B cell (primary cell): Measurements from ENCODE around the gene SLC26A1. TPM values are rescaled to one million over a fixed set of nuclear protein-coding genes. Genes with fewer than 3 reads are reported as not detected.

Experiments used
- ATAC-seq: fragments of 200-7000 bp; cut with Tn5 transposase; one replicate; pipeline ENCODE4 v1.10.0; 2021; ENCODE audit warnings: low read depth, mild to moderate bottlenecking, moderate number of reproducible peaks, moderate library complexity
- CTCF ChIA-PET: fragments of 350-600 bp; sonication (Branson Sonifier 250); formaldehyde crosslinking; loops from one replicate; lab custom pipeline; 2021; ENCODE audit warnings: antibody characterized with exemption, inconsistent platforms; lab: Charles Lee
- POLR2A ChIA-PET: fragments of 350-600 bp; sonication (Branson Sonifier 250); formaldehyde crosslinking; loops from one replicate; lab custom pipeline; 2021; ENCODE audit warnings: antibody characterized with exemption; lab: Charles Lee
- DNase-seq: peaks from one replicate; pipeline ENCODE4 v3.0.0; 2013
- H2AFZ ChIP-seq: 2 replicates; pipeline ENCODE4 v1.6.1; 2012; ENCODE audit warnings: mild to moderate bottlenecking, low read depth, low read length; ENCODE audit not compliant: insufficient read depth, poor library complexity, severe bottlenecking
- H3K27ac ChIP-seq, 2 donors: 1 replicate in 1 of 2; 2 replicates in 1 of 2; pipeline ENCODE4 v1.5.1; 2012 to 2013; ENCODE audit warnings: low read length in 2 of 2, mild to moderate bottlenecking in 2 of 2, moderate library complexity in 1 of 2
- H3K27me3 ChIP-seq, 4 experiments: fragments of 200-600 bp in 1 of 4; sonication (generic) in 1 of 4; replicated peaks in 1 of 4; 1 replicate in 2 of 4; 2 replicates in 2 of 4; pipeline versions ENCODE4 v1.6.1 to v1.7.0; 2013 to 2016; ENCODE audit warnings: low read length in 3 of 4, mild to moderate bottlenecking in 2 of 4, mixed read lengths in 1 of 4, moderate library complexity in 1 of 4; ENCODE audit not compliant: insufficient read depth in 4 of 4, control insufficient read depth in 3 of 4; ENCODE audit errors: control extremely low read depth in 1 of 4
- H3K36me3 ChIP-seq, 2 experiments: replicated peaks in 1 of 2; 1 replicate in 1 of 2; 2 replicates in 1 of 2; pipeline versions ENCODE4 v1.6.1 to v1.7.1; 2013; ENCODE audit warnings: low read length in 1 of 2; ENCODE audit not compliant: insufficient read depth in 2 of 2, control insufficient read depth in 1 of 2; ENCODE audit errors: control extremely low read depth in 1 of 2, extremely low read depth in 1 of 2
- H3K4me1 ChIP-seq, 2 donors: fragments of 200-600 bp in 1 of 2; sonication (generic) in 1 of 2; 1 replicate in 1 of 2; 2 replicates in 1 of 2; pipeline versions ENCODE4 v1.5.1 to v1.6.1; 2013 to 2017; ENCODE audit warnings: low read length in 2 of 2; ENCODE audit not compliant: control insufficient read depth in 2 of 2, insufficient read depth in 2 of 2
- H3K4me2 ChIP-seq: replicated peaks from 2 replicates; pipeline ENCODE3; 2012; ENCODE audit warnings: mild to moderate bottlenecking, low read depth, low read length; ENCODE audit not compliant: poor library complexity, severe bottlenecking
- H3K4me3 ChIP-seq, 5 experiments: fragments of 200-600 bp in 1 of 5; sonication (generic) in 1 of 5; 1 replicate in 3 of 5; 2 replicates in 2 of 5; pipeline versions ENCODE4 v1.5.1 to v1.7.0; 2011 to 2016; ENCODE audit warnings: low read length in 4 of 5, mild to moderate bottlenecking in 4 of 5, low read depth in 2 of 5, control low read depth in 1 of 5, moderate library complexity in 1 of 5; ENCODE audit not compliant: insufficient read depth in 1 of 5; ENCODE audit errors: control extremely low read depth in 1 of 5, extremely low read depth in 1 of 5
- H3K79me2 ChIP-seq: fragments of 200-600 bp; sonication (generic); one replicate; pipeline ENCODE4 v1.6.0; 2016; ENCODE audit warnings: low read length; ENCODE audit not compliant: control insufficient read depth, insufficient read depth
- H3K9ac ChIP-seq: fragments of 200-600 bp; sonication (generic); 2 replicates; pipeline ENCODE4 v1.6.1; 2017; ENCODE audit warnings: mild to moderate bottlenecking, low read length, moderate library complexity
- H3K9me3 ChIP-seq, 3 donors: one replicate each; pipeline versions ENCODE4 v1.6.1 to v1.7.1; 2013; ENCODE audit warnings: low read length in 2 of 3; ENCODE audit not compliant: control insufficient read depth in 2 of 3, insufficient read depth in 1 of 3; ENCODE audit errors: control extremely low read depth in 1 of 3
- H4K20me1 ChIP-seq: 2 replicates; pipeline ENCODE4 v1.6.0; 2012; ENCODE audit warnings: mild to moderate bottlenecking, low read length; ENCODE audit not compliant: insufficient read depth, control insufficient read depth, poor library complexity, severe bottlenecking
- H3K27ac Mint-ChIP-seq: one replicate; pipeline ENCODE4 v1.8.0; 2021; ENCODE audit warnings: mixed read lengths
- H3K27me3 Mint-ChIP-seq: one replicate; pipeline ENCODE4 v1.8.0; 2021; ENCODE audit warnings: mixed read lengths
- H3K4me1 Mint-ChIP-seq: one replicate; pipeline ENCODE4 v1.8.0; 2021; ENCODE audit warnings: mixed read lengths
- H3K4me3 Mint-ChIP-seq: one replicate; pipeline ENCODE4 v1.8.0; 2021; ENCODE audit warnings: mixed read lengths
- H3K9me3 Mint-ChIP-seq: one replicate; pipeline ENCODE4 v1.8.0; 2022; ENCODE audit warnings: mixed read lengths; ENCODE audit not compliant: insufficient read depth
- EZH2 ChIP-seq: IDR thresholded peaks from 2 replicates; pipeline ENCODE4 v1.6.1; 2012; ENCODE audit warnings: borderline replicate concordance, low read depth, mild to moderate bottlenecking, moderate library complexity, low read length; ENCODE audit not compliant: insufficient read depth, poor library complexity, severe bottlenecking
- WGBS: methylation state at CpG from one replicate; pipeline ENCODE4 v1.1.5; 2013; ENCODE audit warnings: missing lambda C conversion rate; ENCODE audit not compliant: insufficient coverage; 5-methylcytosine and 5-hydroxymethylcytosine counted together
- intact Hi-C: fragments of 100-400 bp; cut with micrococcal nuclease; formaldehyde crosslinking; loops from one replicate; pipeline ENCODE4 v1.10.0; 2022
- polyA plus RNA-seq: library from polyadenylated mRNA; depleted of rRNA; stranded (reverse); fragments of >200 nt; gene quantifications from 2 replicates; pipeline ENCODE4 v1.2.3, GENCODE V29; 2012
- total RNA-seq, 2 donors: library from RNA; stranded (reverse); fragments of 120-200 nt in 1 of 2; gene quantifications; 1 replicate in 1 of 2; 2 replicates in 1 of 2; pipeline versions ENCODE4 v1.2.3 to v1.2.4, GENCODE V29; 2013 to 2022
- TF ChIP-seq, protein P1 (sequence below): fragments of 200-600 bp; IDR thresholded peaks from one replicate; pipeline ENCODE4 v1.8.0; 2022; ENCODE audit warnings: antibody characterized with exemption, mild to moderate bottlenecking

Gene SLC26A1
- total and polyA plus RNA-seq, 2 donors (not counting 1 experiment from before 2014, with no cell fraction given) = 0.03 to 1.1 TPM

DNA sequence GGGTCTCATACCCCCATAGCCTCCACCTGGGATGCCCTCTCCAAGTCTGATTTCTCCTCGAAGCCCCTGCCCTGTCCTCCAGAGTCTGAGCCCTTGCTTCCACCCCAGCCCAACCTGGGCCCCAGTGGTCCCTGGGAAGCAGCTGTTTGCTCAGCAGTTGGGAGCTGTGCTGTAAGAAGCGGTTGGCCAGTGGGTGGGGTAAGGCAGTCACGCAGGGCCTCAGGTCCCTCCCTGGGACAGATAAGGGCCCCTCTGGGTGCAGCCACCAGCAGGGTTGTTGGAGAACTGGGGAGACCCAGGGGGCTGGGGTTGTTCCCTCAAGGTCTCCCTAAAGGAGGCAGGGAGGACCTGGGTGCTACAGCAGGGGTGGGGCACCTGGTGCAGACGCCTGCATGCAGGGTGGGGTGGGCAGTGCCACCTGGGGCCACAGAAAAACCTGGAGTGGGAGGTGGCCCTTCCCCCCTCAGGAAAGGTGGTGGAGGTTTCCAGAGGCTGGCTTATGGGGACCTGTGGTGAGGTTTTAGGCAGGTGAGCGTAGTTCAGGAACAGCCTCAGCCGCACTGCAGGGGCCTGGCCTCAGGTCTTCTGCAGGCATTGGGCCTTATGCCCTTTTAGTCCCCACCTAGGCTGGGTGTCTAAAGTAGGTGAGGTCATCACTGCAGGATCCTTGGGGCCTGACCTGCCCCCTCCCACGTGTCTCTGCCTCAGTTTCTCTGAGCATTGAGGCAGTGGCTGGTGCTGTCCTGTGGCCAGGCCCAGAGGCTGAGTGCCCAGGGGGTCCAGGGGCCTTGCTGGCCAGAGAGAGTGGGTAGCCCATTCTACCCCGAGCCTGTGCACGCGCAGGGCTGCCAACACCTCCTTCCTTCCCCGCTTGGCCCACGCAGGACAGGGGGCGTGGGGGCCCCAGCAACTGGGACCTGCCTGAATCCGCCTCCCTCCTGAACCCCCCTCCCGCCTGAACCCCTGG is 3.1 kb upstream of the SLC26A1 start:
- ATAC-seq (no peak), DNase-seq (no peak)
- POLR2A ChIA-PET = no interaction called here
- no peak overlapping the region for H3K4me3 ChIP-seq
- no peak overlapping the region for H2AFZ ChIP-seq
- peaks cover 0 to 29% (median 0%) of the 10 kb centered on the region in 3 donors for H3K9me3 ChIP-seq
- no peak overlapping the region for H3K9ac ChIP-seq
- 76% methylated on average over 15 of the region's 15 CpGs for WGBS
- Mint-ChIP-seq H3K27ac (no peak overlapping the region), H3K4me3 (peak overlapping the region; percentile 44), H3K4me1 (peaks cover 27% of the 10 kb centered on the region), H3K27me3 (peaks cover 13% of the 10 kb centered on the region), H3K9me3 (no peaks in the 10 kb centered on the region)
- no peaks in the 10 kb centered on the region for H3K79me2 ChIP-seq
- CTCF ChIA-PET = no interaction called here
- peaks cover 19 to 25% of the 10 kb centered on the region in 2 donors for H3K4me1 ChIP-seq
- peaks cover 0 to 45% (median 19%) of the 10 kb centered on the region in 4 experiments for H3K27me3 ChIP-seq
- intact Hi-C loops = no loop called here
- H4K20me1 ChIP-seq = peaks cover 8% of the 10 kb centered on the region
- H3K36me3 ChIP-seq = no peaks in the 10 kb centered on the region
- no peak overlapping the region for H3K4me2 ChIP-seq
- TF ChIP-seq, protein P1, sequence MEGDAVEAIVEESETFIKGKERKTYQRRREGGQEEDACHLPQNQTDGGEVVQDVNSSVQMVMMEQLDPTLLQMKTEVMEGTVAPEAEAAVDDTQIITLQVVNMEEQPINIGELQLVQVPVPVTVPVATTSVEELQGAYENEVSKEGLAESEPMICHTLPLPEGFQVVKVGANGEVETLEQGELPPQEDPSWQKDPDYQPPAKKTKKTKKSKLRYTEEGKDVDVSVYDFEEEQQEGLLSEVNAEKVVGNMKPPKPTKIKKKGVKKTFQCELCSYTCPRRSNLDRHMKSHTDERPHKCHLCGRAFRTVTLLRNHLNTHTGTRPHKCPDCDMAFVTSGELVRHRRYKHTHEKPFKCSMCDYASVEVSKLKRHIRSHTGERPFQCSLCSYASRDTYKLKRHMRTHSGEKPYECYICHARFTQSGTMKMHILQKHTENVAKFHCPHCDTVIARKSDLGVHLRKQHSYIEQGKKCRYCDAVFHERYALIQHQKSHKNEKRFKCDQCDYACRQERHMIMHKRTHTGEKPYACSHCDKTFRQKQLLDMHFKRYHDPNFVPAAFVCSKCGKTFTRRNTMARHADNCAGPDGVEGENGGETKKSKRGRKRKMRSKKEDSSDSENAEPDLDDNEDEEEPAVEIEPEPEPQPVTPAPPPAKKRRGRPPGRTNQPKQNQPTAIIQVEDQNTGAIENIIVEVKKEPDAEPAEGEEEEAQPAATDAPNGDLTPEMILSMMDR = no peak
- TF ChIP-seq EZH2 = no peak
- H3K27ac ChIP-seq = no peak overlapping the region
